A549 treated with CORT108297 at 1 μM for 4 hours (cell line): ENCODE results near the gene MAST1. TPM values are rescaled to one million over a fixed set of nuclear protein-coding genes. Genes with fewer than 3 reads are reported as not detected.

Experiments
- total RNA-seq: library from RNA; stranded (reverse); fragments of 200-300 nt; extraction: Qiagen RNA extraction; gene quantifications from 5 replicates; pipeline ENCODE4 v1.2.3, GENCODE V29; 2022

Gene MAST1
- 1.5 to 2.0 TPM (median 1.9 TPM) in 5 replicates for total RNA-seq

GRCh38 chr19:12838182-12838885 is at the start of gene MAST1:
Gene MAST1 (plus strand): TSS chr19:12838515. CDS start chr19:12838573, 58 bp downstream.

GRCh38 chr19:12791345-12792050 is 46.8 kb upstream of the MAST1 start, which contains the start of gene JUNB:
Gene JUNB (plus strand): TSS chr19:12791486. CDS start chr19:12791772, 286 bp downstream.

DNA sequence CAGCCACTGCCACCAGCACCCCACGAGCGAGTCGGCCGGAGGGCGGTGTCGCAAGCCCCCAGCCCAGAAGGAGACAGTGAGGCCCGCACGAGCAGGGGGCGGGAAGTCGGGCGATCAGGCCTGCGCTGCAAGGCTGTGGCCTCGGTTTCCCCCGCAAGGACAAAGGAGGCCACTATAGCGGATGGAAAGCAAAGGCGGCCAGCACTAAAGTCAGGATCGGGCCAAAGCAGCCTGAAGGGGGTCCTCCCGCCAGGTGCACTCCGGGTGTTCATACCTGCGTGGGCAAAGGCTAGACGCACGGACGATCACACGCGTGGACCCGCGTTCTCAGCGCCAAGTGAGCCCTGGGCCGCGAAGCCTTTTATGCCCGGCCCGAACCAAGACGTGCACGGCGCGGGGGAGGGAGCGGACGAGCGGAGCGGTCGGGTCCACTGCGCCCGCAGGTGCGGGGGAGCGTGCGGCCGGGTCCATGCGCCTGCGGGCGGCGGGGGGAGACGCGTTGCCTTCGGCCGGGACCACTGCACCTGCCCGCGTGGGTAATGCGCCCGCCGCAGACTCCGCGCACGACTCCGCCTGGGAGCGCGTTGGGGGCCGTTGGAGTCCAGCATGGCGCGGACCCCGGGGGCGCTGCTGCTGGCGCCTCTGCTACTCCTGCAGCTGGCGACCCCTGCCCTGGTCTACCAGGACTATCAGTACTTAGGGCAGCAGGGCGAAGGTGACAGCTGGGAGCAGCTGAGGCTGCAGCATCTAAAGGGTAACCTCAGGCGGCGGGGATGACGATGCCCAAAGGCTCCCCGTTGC is 36.6 kb upstream of the MAST1 start, which contains the start of the genes PRDX2 and THSD8:
Gene PRDX2, minus strand, starts transcription at position 335 of the 801 bp plus-strand sequence. CDS start 539 bp downstream, outside the sequence.
Gene THSD8, plus strand, starts transcription at position 604 of the 801 bp plus-strand sequence. Its CDS starts 3 bp downstream, at position 607.

GRCh38 chr19:12806242-12807081 is 31.9 kb upstream of the MAST1 start, which contains the start of gene RNASEH2A:
Gene RNASEH2A (plus strand): TSS chr19:12806584. CDS start chr19:12806674, 90 bp downstream.

GRCh38 chr19:12834566-12834943 is 3.8 kb upstream of the MAST1 start, which contains the start of gene RTBDN:
Gene RTBDN (minus strand): TSS chr19:12834579. CDS start chr19:12829979, 4,600 bp downstream.

GRCh38 chr19:12881172-12881808 is 43.0 kb downstream of the MAST1 start, which contains the start of gene DNASE2:
Gene DNASE2 (minus strand): TSS chr19:12881449. CDS start chr19:12881375, 74 bp downstream.

GRCh38 chr19:12886969-12887747 is 48.8 kb downstream of the MAST1 start, which contains the start of gene KLF1:
Gene KLF1 (minus strand): TSS chr19:12887201. CDS start chr19:12887140, 61 bp downstream.

DNA sequence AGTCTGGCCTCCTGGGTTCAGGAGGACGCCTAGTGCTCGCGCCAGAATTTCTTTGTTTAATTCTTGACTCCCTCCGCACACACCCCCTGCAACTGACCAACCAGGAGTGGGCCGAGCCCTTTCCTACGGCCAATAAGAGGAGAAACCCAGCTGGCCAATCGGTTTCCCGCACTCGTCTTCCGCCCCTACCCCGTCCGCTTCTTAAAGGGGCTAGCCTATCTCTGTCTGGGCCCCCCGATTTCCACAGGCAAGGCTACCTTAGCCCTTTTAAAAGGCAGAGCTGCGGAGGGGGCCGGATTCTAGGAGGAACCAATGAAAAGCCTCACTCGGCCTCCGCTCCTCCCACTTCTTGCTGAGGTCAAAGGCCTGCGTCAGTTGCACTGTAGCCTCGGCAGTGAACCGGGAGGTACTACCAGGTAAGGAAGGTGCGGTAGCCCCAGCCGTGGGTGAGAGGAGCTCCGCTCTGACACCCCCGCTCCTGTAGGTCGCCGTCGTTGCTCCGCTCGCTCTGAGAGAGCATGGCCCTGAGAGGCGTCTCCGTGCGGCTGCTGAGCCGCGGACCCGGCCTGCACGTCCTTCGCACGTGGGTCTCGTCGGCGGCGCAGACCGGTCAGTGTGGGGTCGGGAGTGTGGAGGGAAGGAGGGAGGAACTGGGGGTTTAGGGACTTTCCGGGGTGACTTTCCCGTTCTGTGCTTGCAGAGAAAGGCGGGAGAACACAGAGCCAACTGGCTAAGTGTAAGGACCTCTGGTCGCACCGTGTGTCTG is 52.7 kb downstream of the MAST1 start, which contains the start of gene GCDH:
Gene GCDH, plus strand, starts transcription at position 374 of the 766 bp plus-strand sequence. Its CDS starts 145 bp downstream, at position 519.

Other genes with a start within 250 kb of the MAST1 start
- 0.34 to 0.89 TPM (median 0.70 TPM) in 5 replicates for gene ZNF490, start 227.7 kb upstream of the MAST1 start, total RNA-seq
- 4.8 to 5.5 TPM (median 5.3 TPM) in 5 replicates for gene ZNF791, start 227.6 kb upstream of the MAST1 start, total RNA-seq
- 15.9 to 21.9 TPM (median 21.4 TPM) in 5 replicates for gene MAN2B1, start 171.8 kb upstream of the MAST1 start, total RNA-seq
- 9.3 to 11.8 TPM (median 10.9 TPM) in 5 replicates for gene WDR83, start 171.7 kb upstream of the MAST1 start, total RNA-seq
- 40.0 to 54.0 TPM (median 49.9 TPM) in 5 replicates for gene DHPS, start 156.6 kb upstream of the MAST1 start, total RNA-seq
- not detected in 5 replicates for gene GNG14, start 150.5 kb upstream of the MAST1 start, total RNA-seq
- 8.7 to 14.0 TPM (median 13.4 TPM) in 5 replicates for gene FBXW9, start 141.9 kb upstream of the MAST1 start, total RNA-seq
- 25.5 to 39.5 TPM (median 35.3 TPM) in 5 replicates for gene TNPO2, start 114.6 kb upstream of the MAST1 start, total RNA-seq
- 160 to 199 TPM (median 197 TPM) in 5 replicates for gene TRIR, start 103.8 kb upstream of the MAST1 start, total RNA-seq
- 67.6 to 102 TPM (median 95.8 TPM) in 5 replicates for gene GET3, start 101.0 kb upstream of the MAST1 start, total RNA-seq
- gene BEST2, start 86.7 kb upstream of the MAST1 start, total RNA-seq: 0.24 to 0.35 TPM (median 0.28 TPM) in 4 of 5 replicates, not detected in the other
- 9.8 to 12.4 TPM (median 10.8 TPM) in 5 replicates for gene HOOK2, start 63.0 kb upstream of the MAST1 start, total RNA-seq
- 97.7 to 170 TPM (median 137 TPM) in 5 replicates for gene JUNB, start 47.0 kb upstream of the MAST1 start, total RNA-seq
- 0.18 to 1.1 TPM (median 0.80 TPM) in 5 replicates for gene PRDX2, start 36.7 kb upstream of the MAST1 start, total RNA-seq
- 6.2 to 15.8 TPM (median 9.6 TPM) in 4 of 5 replicates, not detected in the other for gene THSD8, start 36.4 kb upstream of the MAST1 start, total RNA-seq
- 37.6 to 51.5 TPM (median 48.6 TPM) in 5 replicates for gene RNASEH2A, start 31.9 kb upstream of the MAST1 start, total RNA-seq
- gene RTBDN, start 3.9 kb upstream of the MAST1 start, total RNA-seq: 0.10 to 0.27 TPM (median 0.14 TPM) in 4 of 5 replicates, not detected in the other
- 27.2 to 33.8 TPM (median 32.3 TPM) in 5 replicates for gene DNASE2, start 42.9 kb downstream of the MAST1 start, total RNA-seq
- gene KLF1, start 48.7 kb downstream of the MAST1 start, total RNA-seq: 0.05 to 0.09 TPM (median 0.06 TPM) in 3 of 5 replicates, not detected in the others
- gene GCDH, start 52.6 kb downstream of the MAST1 start, total RNA-seq: 8.8 to 10.0 TPM (median 9.4 TPM) in 5 replicates
- gene SYCE2, start 80.8 kb downstream of the MAST1 start, total RNA-seq: 0.28 to 0.70 TPM (median 0.38 TPM) in 5 replicates
- 75.2 to 82.8 TPM (median 78.2 TPM) in 5 replicates for gene FARSA, start 95.2 kb downstream of the MAST1 start, total RNA-seq
- 507 to 554 TPM (median 516 TPM) in 5 replicates for gene CALR, start 100.1 kb downstream of the MAST1 start, total RNA-seq
- gene RAD23A, start 107.3 kb downstream of the MAST1 start, total RNA-seq: 70.7 to 86.3 TPM (median 80.4 TPM) in 5 replicates
- 30.1 to 58.7 TPM (median 54.9 TPM) in 5 replicates for gene GADD45GIP1, start 118.7 kb downstream of the MAST1 start, total RNA-seq
- gene DAND5, start 131.1 kb downstream of the MAST1 start, total RNA-seq: 0.03 to 0.08 TPM (median 0.06 TPM) in 5 replicates
- 3.3 to 5.1 TPM (median 4.6 TPM) in 5 replicates for gene NFIX, start 157.0 kb downstream of the MAST1 start, total RNA-seq